Tongue (tissue), 2 donors: ENCODE data around the gene IGFBPL1. TPM values are rescaled to one million over a fixed set of nuclear protein-coding genes. Genes with fewer than 3 reads are reported as not detected.

Experiments used
- DNase-seq: peaks from one replicate; pipeline ENCODE4 v3.0.0-alpha.2; 2015
- total RNA-seq: library from RNA; depleted of rRNA; stranded (reverse); fragments of >200 nt; gene quantifications from one replicate; pipeline ENCODE4 v1.2.3, GENCODE V29; 2014

The IGFBPL1 gene
- total RNA-seq, 1 donor from 2014 or later: 1.2 TPM

DNA sequence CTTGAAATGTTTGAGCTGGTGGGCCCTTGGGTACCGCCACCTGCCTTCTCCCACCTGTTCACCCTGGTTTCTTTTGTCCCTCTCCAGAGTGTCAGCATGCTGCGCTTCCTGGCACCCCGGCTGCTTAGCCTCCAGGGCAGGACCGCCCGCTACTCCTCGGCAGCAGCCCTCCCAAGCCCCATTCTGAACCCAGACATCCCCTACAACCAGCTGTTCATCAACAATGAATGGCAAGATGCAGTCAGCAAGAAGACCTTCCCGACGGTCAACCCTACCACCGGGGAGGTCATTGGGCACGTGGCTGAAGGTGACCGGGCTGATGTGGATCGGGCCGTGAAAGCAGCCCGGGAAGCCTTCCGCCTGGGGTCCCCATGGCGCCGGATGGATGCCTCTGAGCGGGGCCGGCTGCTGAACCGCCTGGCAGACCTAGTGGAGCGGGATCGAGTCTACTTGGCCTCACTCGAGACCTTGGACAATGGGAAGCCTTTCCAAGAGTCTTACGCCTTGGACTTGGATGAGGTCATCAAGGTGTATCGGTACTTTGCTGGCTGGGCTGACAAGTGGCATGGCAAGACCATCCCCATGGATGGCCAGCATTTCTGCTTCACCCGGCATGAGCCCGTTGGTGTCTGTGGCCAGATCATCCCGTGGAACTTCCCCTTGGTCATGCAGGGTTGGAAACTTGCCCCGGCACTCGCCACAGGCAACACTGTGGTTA lies 28.4 kb downstream of the IGFBPL1 start:
- no peak for DNase-seq

- DNase-seq: no peak
Observed at GRCh38 chr9:38394416-38394815, 29.8 kb downstream of the IGFBPL1 start.

GRCh38 chr9:38393128-38393796 lies 31.0 kb downstream of the IGFBPL1 start:
- DNase-seq: no peak

- DNase-seq: peak; percentile 92
Observed at GRCh38 chr9:38392235-38393127, 31.8 kb downstream of the IGFBPL1 start, which contains the start of gene ALDH1B1. ALDH1B1 (plus strand) TSS chr9:38392702; CDS start chr9:38395749, 3,047 bp downstream.

DNA sequence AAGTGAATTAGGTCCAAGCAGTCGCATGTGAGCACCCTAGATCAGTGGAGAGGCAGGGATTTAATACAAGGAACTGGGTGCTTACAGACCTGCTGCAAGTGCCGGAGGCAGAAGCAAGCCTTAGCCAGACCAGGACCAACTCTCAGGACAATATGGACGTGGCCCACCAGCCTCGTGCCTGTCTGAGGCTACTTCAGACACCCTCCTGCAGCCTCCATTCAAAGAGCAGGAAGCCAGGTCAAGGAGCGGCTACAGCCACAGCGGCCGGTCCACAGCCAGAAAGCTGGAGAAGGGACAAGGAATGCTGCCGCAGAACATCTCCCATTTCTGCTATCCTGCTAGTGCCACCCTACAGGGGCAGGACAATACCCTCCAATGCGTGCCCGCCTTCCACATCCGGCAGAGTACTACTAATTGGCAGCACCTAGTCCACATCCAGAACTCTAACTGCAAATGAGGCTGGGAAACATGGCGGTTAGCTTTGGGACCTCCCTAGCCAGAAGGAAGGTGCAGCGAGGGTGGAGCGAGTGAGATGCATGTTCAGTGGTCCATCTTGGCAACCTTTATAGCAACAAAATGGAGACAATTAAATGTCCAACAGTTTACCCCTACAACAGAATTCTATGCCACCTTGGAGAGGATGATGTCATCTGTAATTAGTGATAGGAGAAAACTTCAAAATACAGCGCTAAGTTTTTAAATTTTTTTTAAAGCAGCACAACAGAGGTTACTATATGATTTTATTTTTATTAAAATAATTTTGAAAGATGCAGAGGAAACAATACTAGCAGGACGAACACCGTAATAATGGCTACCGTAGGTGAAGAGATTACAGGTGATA lies 32.8 kb downstream of the IGFBPL1 start:
- no peak for DNase-seq

- DNase-seq: no peak
Observed at GRCh38 chr9:38390851-38391250, 33.4 kb downstream of the IGFBPL1 start.

- no peak for DNase-seq
Observed at GRCh38 chr9:38390442-38390841, 33.8 kb downstream of the IGFBPL1 start.

DNA sequence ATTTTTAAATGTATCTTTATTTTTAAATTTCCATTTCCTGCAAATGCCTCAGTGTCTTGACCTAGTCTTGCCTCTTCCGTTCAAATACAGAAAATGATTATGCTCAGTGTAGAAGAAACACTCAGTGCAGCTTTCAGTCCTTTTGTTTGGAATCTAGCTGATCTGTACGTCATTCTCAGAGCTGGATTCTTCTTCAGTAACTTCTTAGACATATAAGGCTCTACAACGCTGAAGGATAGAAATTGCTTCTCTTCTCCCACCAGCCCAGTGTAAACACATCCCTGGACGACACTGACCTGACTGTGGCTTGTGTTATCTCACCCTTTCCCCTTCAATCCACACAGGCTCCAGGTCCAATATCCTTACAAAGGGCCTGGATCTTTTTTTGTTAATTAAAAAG lies 34.9 kb downstream of the IGFBPL1 start:
- peak; percentile 39 for DNase-seq

- peak; percentile 41 for DNase-seq
Observed at GRCh38 chr9:38388283-38389223, 35.7 kb downstream of the IGFBPL1 start.

GRCh38 chr9:38387751-38388150 lies 36.5 kb downstream of the IGFBPL1 start:
- no peak for DNase-seq

GRCh38 chr9:38387066-38387465 lies 37.2 kb downstream of the IGFBPL1 start:
- DNase-seq: no peak

GRCh38 chr9:38386319-38386895 lies 37.8 kb downstream of the IGFBPL1 start:
- peak; percentile 64 for DNase-seq

DNA sequence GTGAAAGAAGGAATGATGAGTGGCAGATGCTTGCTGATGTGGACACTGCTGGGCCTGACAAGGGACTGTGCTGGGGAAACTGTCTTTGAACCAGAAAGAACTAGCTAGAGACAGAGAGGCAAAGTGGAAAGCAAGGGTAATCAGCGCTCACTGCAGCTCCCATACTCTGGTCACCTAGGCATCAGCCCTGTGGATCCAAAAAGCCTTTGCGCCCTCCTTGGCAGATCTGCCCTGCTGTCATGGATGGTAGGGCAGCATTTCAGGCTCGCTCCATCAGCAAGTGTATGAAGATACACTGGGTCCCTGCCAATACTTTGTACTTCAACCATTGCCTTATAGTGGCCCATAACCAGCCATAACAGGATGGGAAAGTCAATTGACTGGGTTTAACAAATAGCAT lies 38.4 kb downstream of the IGFBPL1 start:
- no peak for DNase-seq

GRCh38 chr9:38384990-38385848 lies 39.0 kb downstream of the IGFBPL1 start:
- DNase-seq: no peak

DNA sequence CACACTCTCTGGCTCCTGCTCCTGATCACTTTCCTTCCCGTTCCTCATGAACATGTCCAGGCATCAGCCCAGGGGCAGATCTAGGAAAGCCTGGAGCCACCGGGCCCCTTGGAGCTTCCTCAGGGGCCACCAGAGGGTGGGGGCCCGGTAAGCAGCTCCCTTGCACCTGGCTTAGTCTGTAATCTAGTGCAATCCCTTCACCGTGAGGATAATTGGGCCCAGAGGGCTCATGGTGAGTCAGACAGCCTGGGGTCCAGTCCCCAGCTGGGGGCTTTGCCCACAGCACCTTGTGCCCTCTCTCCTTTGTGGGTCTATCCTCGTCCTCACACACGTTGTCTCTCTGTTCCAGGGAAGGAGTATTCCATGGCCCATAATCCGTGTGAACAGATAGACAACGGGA lies 42.1 kb downstream of the IGFBPL1 start:
- no peak for DNase-seq

GRCh38 chr9:38380872-38381534 lies 43.3 kb downstream of the IGFBPL1 start:
- peak; percentile 63 for DNase-seq

- no peak for DNase-seq
Observed at GRCh38 chr9:38380230-38380871, 43.9 kb downstream of the IGFBPL1 start.
